DOHH2 (cell line): ENCODE results near the gene LEFTY2.

Source experiments
- CTCF ChIP-seq: fragments of 200-600 bp; sonication (generic); IDR thresholded peaks from one replicate; pipeline ENCODE4 v1.5.1; 2014; ENCODE audit warnings: antibody characterized with exemption, mild to moderate bottlenecking, low read depth, low read length; ENCODE audit not compliant: poor library complexity, severe bottlenecking
- EZH2phosphoT487 ChIP-seq: fragments of 200-600 bp; sonication (generic); IDR thresholded peaks from 2 replicates; pipeline ENCODE4 v1.6.1; 2017; ENCODE audit warnings: borderline replicate concordance, mild to moderate bottlenecking, antibody characterized with exemption, low read length, moderate library complexity, mixed read lengths

GRCh38 chr1:225923381-225923691, 17.7 kb downstream of the LEFTY2 start:
- TF ChIP-seq CTCF = no peak
- TF ChIP-seq EZH2phosphoT487 = no peak
